SIG-M5 (cell line): Measurements from ENCODE around the gene STYXL2.

ENCODE experiments used
- DNase-seq: peaks from one replicate; lab custom pipeline; 2025; lab: John Stamatoyannopoulos, UW

Gene STYXL2

DNA sequence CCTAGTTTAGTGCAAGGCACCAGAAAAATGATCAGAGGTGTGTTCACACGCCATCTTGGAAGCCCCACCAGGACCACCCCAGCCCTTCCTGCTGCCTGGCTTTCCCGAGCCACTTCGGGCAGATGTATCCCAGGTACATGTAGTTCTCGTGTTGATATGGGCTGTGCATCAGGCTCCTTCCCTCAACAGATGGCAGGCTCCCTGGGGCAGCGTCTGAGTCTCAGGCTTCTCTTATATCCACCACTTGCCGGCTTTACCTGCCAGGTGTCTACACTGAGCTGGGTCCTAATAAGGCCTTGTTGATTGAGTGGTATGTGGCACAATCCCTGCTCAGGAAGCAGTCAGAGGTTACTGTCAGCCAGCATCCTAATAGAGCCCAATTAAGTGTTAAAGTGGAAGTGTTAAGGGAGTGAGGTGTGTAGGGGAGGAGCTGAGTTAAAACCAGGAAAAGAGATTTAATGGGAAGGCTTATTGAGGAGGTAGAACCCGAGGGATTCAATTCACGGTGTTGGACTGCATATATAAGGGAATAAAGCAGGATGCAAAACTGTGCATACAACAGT lies 12.2 kb upstream of the STYXL2 start:
- DNase-seq, result no peak

- no peak for DNase-seq
These were observed 11.3 kb upstream of the STYXL2 start for GRCh38 chr1:167082511-167083027.

GRCh38 chr1:167083066-167083665 lies 10.7 kb upstream of the STYXL2 start:
- no peak for DNase-seq

- no peak for DNase-seq
These were observed 10.0 kb upstream of the STYXL2 start for GRCh38 chr1:167083871-167084270.

DNA sequence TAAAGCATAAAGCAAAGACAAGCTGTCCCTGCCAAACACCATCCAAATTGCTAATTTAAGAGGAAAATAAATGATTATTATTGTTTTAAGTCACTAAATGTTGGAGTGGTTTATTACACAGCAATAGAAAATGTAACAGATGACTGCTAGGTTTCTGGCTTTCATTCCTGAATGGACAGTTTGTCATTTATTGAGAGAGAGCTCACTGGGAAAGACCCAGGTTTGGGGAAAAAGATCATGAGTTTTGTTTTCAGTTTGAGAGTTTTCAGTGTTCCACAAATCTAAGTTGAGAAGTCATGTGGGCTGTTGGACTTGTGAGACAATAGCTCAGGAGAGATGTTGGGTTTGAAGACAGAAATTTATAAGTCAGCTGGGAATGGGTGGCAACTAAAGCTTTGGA lies 9.1 kb upstream of the STYXL2 start:
- no peak for DNase-seq

GRCh38 chr1:167086033-167086432 lies 7.8 kb upstream of the STYXL2 start:
- DNase-seq, result no peak

- DNase-seq, result no peak
These were observed 7.1 kb upstream of the STYXL2 start for GRCh38 chr1:167086768-167087167.

DNA sequence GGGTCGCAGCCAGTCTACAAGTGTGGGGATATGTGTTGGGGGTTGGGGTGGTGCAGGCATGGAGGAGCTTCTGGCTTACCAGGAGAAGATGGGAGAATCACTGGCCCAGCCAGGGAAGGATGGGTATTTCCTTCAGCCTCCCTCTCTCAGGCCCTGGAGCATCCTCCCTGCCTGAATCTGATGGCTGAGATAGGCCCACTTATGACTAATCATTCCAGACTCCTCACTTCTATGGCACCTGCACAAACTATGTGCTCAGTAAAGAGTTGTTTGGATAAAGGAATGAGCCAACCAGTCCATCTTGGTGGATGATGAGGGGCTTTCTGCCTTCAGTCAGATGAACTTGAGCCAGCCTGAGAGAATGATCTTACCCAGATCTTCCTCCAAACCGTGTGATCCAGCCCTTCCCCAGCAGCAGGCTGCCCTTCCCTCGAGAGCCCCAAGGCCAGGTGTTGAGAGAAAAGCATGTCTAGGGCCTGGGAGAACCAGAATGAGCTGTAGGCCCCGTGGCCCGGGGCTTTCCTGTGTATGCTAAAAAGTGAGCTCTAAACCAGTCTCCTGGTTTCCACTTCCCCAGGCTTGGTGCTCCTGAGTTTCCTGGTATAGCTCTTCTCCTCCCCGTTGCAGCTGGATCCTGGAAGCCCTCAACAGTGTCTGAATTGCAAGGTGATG lies 5.0 kb upstream of the STYXL2 start:
- no peak for DNase-seq

DNA sequence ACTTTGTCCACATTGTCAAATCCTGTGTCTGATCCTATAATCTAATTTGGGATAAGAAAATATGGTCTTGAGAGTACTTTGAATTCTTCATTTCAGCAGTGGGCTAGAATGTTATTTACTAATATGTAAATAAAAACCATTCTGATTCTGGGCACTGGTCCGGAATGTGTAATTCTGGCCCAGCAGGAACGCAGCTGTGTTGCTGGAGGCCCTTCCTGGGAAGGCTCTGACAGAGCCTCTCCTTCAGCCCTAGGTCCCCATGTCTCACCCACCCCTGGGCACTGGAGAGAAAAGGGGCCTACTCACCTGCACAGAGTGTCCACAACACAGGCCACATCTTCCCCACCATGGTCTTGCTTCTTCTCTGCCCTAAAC lies 3.9 kb upstream of the STYXL2 start:
- no peak for DNase-seq

GRCh38 chr1:167090314-167090942 lies 3.4 kb upstream of the STYXL2 start, which contains the start of gene GPA33:
Gene GPA33 (minus strand): TSS chr1:167090377. CDS start chr1:167090287, 90 bp downstream.
- DNase-seq, result peak; percentile 50

- no peak for DNase-seq
These were observed 1.2 kb upstream of the STYXL2 start for GRCh38 chr1:167092653-167093052.

DNA sequence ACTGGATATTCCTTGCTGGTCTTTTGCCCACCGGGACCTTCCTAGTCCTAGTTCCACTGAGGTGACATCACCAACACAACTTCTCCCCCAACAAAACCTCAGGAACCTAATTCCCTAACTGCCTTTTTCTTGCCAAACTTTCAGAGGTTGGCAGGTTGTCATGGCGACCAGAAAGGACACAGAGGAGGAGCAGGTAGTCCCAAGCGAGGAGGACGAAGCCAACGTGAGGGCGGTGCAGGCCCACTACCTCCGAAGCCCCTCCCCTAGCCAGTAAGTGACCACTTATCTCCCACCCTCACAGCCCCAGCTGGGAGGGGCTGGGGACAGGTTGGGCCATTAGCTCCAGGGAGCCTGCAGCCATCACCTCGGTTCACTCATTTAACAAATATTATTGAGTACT lies 815 bp downstream of the STYXL2 start:
- no peak for DNase-seq

DNA sequence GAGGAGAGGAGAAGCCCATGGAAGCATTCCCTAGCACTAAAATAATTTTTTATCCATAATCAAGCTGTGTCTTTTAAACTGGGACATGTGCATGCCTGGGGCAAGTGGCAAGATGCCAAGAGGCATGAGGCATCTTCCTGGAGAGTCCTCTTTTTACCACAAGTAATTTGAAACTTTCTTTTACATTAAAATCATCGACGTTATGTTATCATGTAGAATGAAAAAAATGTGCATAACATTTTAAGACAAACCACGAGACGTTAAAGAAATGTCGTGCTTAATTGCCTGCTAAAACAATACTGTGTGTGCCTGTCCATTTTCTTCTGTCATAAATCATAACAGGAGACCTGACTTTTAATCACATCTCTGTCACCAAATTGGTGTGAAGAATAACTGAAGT lies 1.5 kb downstream of the STYXL2 start:
- no peak for DNase-seq

DNA sequence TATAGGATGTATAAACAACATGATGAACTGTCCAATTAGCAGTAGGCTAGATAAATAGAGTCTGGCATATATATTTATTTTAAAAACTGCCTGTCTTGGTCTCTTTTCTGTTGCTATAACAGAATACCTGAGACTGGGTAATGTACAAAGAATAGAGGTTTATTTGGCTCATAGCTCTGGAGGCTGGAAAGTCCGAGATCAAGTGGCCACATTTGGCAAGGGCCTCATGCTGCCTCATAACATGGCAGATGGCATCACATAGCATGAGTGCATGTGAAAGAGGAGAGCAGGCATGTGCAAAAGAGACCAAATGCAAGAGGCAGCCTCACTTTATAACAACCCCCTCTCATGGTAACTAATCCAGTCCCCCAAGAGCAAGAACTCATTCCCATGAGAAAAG lies 6.0 kb downstream of the STYXL2 start:
- no peak for DNase-seq

GRCh38 chr1:167100730-167101129 lies 6.9 kb downstream of the STYXL2 start:
- no peak for DNase-seq

DNA sequence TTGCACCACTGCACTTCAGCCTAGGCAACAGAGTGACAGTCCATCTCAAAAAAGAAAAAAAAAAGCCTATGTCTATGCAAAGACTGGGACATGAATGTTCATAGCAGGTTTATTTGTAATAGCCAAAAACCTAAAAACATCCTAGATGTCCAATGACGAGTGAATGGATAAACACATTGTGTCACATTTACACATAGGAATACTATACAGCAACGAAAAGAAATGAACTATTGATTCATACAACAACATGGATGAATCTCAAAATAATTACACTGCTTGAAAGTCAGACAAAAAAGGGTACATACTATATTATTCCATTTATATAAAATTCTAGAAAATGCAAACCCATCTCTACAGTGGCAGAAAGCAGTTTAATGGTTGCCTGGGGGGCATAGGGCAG lies 7.9 kb downstream of the STYXL2 start:
- DNase-seq, result no peak

GRCh38 chr1:167102906-167103573 lies 9.2 kb downstream of the STYXL2 start:
- DNase-seq, result no peak

- DNase-seq, result no peak
These were observed 10.4 kb downstream of the STYXL2 start for GRCh38 chr1:167104256-167104633.

- no peak for DNase-seq
These were observed 11.6 kb downstream of the STYXL2 start for GRCh38 chr1:167105271-167106118.

- DNase-seq, result no peak
These were observed 12.2 kb downstream of the STYXL2 start for GRCh38 chr1:167106119-167106461.

- no peak for DNase-seq
These were observed 13.6 kb downstream of the STYXL2 start for GRCh38 chr1:167107456-167107855.

DNA sequence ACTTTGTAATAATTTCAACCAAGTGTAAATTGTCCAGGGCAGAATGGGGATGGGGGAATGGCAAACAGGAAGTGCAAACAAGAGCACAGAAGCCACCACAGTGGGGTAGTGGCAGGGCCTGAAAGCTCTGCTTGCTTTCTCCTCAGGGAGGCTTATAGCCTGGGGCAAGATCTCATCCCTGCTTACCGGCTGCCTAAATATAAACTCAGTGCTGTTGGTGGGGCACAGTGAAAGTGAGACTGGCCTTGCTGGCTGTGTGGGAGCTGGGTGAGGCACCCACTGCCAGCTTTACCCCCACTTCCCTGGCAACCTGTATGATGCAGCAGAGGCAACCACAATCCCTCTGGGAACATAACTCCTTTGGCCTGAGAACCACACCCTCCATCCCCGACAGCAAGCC lies 15.2 kb downstream of the STYXL2 start:
- DNase-seq, result no peak
